IMR-90 (cell line): ENCODE data around the gene RNF215. TPM values are rescaled to one million over a fixed set of nuclear protein-coding genes. Genes with fewer than 3 reads are reported as not detected.

ENCODE experiments used
- MAZ ChIP-seq: IDR thresholded peaks from 2 replicates; pipeline ENCODE4 v1.6.1; 2012; ENCODE audit warnings: low read depth, mild to moderate bottlenecking, low read length, improper control_type of control experiment, moderate library complexity, borderline replicate concordance
- NFE2L2 ChIP-seq: fragments of 150-350 bp; IDR thresholded peaks from 2 replicates; pipeline ENCODE4 v1.6.1; 2016; ENCODE audit warnings: low read depth, mild to moderate bottlenecking, low read length
- polyA plus RNA-seq, 3 experiments: library from polyadenylated mRNA; depleted of rRNA; stranded (reverse); fragments of >200 nt; gene quantifications; 2 replicates each; pipeline ENCODE4 v1.2.3, GENCODE V29; 2012; ENCODE audit warnings: low replicate concordance in 1 of 3
- total RNA-seq: library from RNA; depleted of rRNA; stranded (reverse); fragments of >200 nt; gene quantifications from 2 replicates; pipeline ENCODE4 v1.2.3, GENCODE V29; 2012
- TF ChIP-seq, protein P1 (sequence below): fragments of 150-350 bp; IDR thresholded peaks from 2 replicates; pipeline ENCODE4 v1.6.1; 2016; ENCODE audit warnings: low read depth, mild to moderate bottlenecking, low read length, moderate library complexity, borderline replicate concordance

The RNF215 gene
- total and polyA plus RNA-seq, 2 of the 4 experiments (the other 2 are of a cell fraction), result 15.8 to 21.9 TPM

GRCh38 chr22:30398685-30399680, 11.8 kb upstream of the RNF215 start (continued):
- TF ChIP-seq, protein P1, sequence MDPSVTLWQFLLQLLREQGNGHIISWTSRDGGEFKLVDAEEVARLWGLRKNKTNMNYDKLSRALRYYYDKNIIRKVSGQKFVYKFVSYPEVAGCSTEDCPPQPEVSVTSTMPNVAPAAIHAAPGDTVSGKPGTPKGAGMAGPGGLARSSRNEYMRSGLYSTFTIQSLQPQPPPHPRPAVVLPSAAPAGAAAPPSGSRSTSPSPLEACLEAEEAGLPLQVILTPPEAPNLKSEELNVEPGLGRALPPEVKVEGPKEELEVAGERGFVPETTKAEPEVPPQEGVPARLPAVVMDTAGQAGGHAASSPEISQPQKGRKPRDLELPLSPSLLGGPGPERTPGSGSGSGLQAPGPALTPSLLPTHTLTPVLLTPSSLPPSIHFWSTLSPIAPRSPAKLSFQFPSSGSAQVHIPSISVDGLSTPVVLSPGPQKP, result no peak
- TF ChIP-seq MAZ (no peak), NFE2L2 (no peak)
